ENCODE data around the gene COCH.

The COCH gene

GRCh38 chr14:30876692-30877091, 2.3 kb downstream of the COCH start:
- Histone ChIP-seq H3K4me3 (ENCODE audit: insufficient read length, low read depth) (no peak overlapping the region), H3K27me3 (ENCODE audit: insufficient read depth, insufficient read length) (peaks cover 39% of the 10 kb centered on the region), H3K36me3 (ENCODE audit: insufficient read depth, insufficient read length, low read length) (no peaks in the 10 kb centered on the region), H3K9me3 (ENCODE audit: insufficient read depth, low read length) (no peaks in the 10 kb centered on the region), H3K4me1 (ENCODE audit: insufficient read depth, insufficient read length) (no peaks in the 10 kb centered on the region), H3K9ac (ENCODE audit: insufficient read length, low read depth) (no peak overlapping the region)
- TF ChIP-seq YY1 (IDR thresholded peaks at IDR 0.05; ENCODE audit: insufficient read depth, insufficient read length) (no peak), ZNF274 (IDR thresholded peaks at IDR 0.05; ENCODE audit: low read depth, low read length) (no peak), SUZ12 (IDR thresholded peaks at IDR 0.05; ENCODE audit: extremely low read depth, insufficient read depth, insufficient read length) (no peak)
- DNase-seq (ENCODE audit: low read depth, low spot score), result no peak

GRCh38 chr14:30882431-30882830, 8.1 kb downstream of the COCH start:
- Histone ChIP-seq H3K27me3 (ENCODE audit: insufficient read depth, insufficient read length) (no peaks in the 10 kb centered on the region), H3K9ac (ENCODE audit: insufficient read length, low read depth) (no peak overlapping the region), H3K36me3 (ENCODE audit: insufficient read depth, insufficient read length, low read length) (peaks cover 8% of the 10 kb centered on the region), H3K4me1 (ENCODE audit: insufficient read depth, insufficient read length) (no peaks in the 10 kb centered on the region), H3K4me3 (ENCODE audit: insufficient read length, low read depth) (no peak overlapping the region), H3K9me3 (ENCODE audit: insufficient read depth, low read length) (no peaks in the 10 kb centered on the region)
- no peak for DNase-seq (ENCODE audit: low read depth, low spot score)
- TF ChIP-seq ZNF274 (IDR thresholded peaks at IDR 0.05; ENCODE audit: low read depth, low read length), result no peak
- TF ChIP-seq YY1 (IDR thresholded peaks at IDR 0.05; ENCODE audit: insufficient read depth, insufficient read length), result no peak
- TF ChIP-seq SUZ12 (IDR thresholded peaks at IDR 0.05; ENCODE audit: extremely low read depth, insufficient read depth, insufficient read length), result no peak

GRCh38 chr14:30883508-30884294, 9.3 kb downstream of the COCH start:
- no peak overlapping the region for H3K9ac ChIP-seq (ENCODE audit: insufficient read length, low read depth)
- no peaks in the 10 kb centered on the region for H3K27me3 ChIP-seq (ENCODE audit: insufficient read depth, insufficient read length)
- no peak for DNase-seq (ENCODE audit: low read depth, low spot score)
- H3K4me1 ChIP-seq (ENCODE audit: insufficient read depth, insufficient read length), result no peaks in the 10 kb centered on the region
- peaks cover 8% of the 10 kb centered on the region for H3K36me3 ChIP-seq (ENCODE audit: insufficient read depth, insufficient read length, low read length)
- no peak overlapping the region for H3K4me3 ChIP-seq (ENCODE audit: insufficient read length, low read depth)
- no peaks in the 10 kb centered on the region for H3K9me3 ChIP-seq (ENCODE audit: insufficient read depth, low read length)
- TF ChIP-seq ZNF274 (IDR thresholded peaks at IDR 0.05; ENCODE audit: low read depth, low read length) (no peak), SUZ12 (IDR thresholded peaks at IDR 0.05; ENCODE audit: extremely low read depth, insufficient read depth, insufficient read length) (no peak), YY1 (IDR thresholded peaks at IDR 0.05; ENCODE audit: insufficient read depth, insufficient read length) (no peak)

- no peaks in the 10 kb centered on the region for H3K4me1 ChIP-seq (ENCODE audit: insufficient read depth, insufficient read length)
- H3K4me3 ChIP-seq (ENCODE audit: insufficient read length, low read depth), result no peak overlapping the region
- peaks cover 8% of the 10 kb centered on the region for H3K36me3 ChIP-seq (ENCODE audit: insufficient read depth, insufficient read length, low read length)
- H3K27me3 ChIP-seq (ENCODE audit: insufficient read depth, insufficient read length), result no peaks in the 10 kb centered on the region
- TF ChIP-seq ZNF274 (IDR thresholded peaks at IDR 0.05; ENCODE audit: low read depth, low read length), result no peak
- no peaks in the 10 kb centered on the region for H3K9me3 ChIP-seq (ENCODE audit: insufficient read depth, low read length)
- H3K9ac ChIP-seq (ENCODE audit: insufficient read length, low read depth), result no peak overlapping the region
- DNase-seq (ENCODE audit: low read depth, low spot score), result no peak
Observed at GRCh38 chr14:30884901-30885300, 10.5 kb downstream of the COCH start.

DNA sequence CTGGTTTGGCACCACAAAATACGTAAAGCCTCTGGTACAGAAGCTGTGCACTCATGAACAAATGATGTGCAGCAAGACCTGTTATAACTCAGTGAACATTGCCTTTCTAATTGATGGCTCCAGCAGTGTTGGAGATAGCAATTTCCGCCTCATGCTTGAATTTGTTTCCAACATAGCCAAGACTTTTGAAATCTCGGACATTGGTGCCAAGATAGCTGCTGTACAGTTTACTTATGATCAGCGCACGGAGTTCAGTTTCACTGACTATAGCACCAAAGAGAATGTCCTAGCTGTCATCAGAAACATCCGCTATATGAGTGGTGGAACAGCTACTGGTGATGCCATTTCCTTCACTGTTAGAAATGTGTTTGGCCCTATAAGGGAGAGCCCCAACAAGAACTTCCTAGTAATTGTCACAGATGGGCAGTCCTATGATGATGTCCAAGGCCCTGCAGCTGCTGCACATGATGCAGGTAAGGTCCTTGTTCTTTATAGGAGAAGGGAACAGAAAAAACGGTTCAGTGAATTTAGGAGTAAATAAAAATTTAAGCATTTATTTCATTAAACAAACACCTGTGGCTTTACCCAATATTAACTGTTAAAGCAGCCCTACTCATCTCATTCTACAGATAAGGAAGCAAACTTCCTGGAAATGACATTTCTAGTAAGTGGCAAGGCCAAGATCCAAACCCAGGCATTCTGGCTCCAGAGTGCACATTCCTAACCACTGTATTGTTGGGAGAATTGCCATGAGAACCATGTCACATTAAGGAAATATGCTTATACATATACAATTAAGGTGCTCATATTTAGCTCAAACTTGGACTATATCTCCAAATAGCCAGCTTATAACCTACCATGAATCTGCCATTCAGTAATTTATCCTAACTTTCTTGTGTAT, 11.7 kb downstream of the COCH start:
- no peak for DNase-seq (ENCODE audit: low read depth, low spot score)
- TF ChIP-seq SUZ12 (IDR thresholded peaks at IDR 0.05; ENCODE audit: extremely low read depth, insufficient read depth, insufficient read length) (no peak), YY1 (IDR thresholded peaks at IDR 0.05; ENCODE audit: insufficient read depth, insufficient read length) (no peak), ZNF274 (IDR thresholded peaks at IDR 0.05; ENCODE audit: low read depth, low read length) (no peak)
- peaks cover 8% of the 10 kb centered on the region for H3K36me3 ChIP-seq (ENCODE audit: insufficient read depth, insufficient read length, low read length)
- no peak overlapping the region for H3K4me3 ChIP-seq (ENCODE audit: insufficient read length, low read depth)
- H3K27me3 ChIP-seq (ENCODE audit: insufficient read depth, insufficient read length), result no peaks in the 10 kb centered on the region
- H3K9me3 ChIP-seq (ENCODE audit: insufficient read depth, low read length), result no peaks in the 10 kb centered on the region
- H3K4me1 ChIP-seq (ENCODE audit: insufficient read depth, insufficient read length), result no peaks in the 10 kb centered on the region
- H3K9ac ChIP-seq (ENCODE audit: insufficient read length, low read depth), result no peak overlapping the region

DNA sequence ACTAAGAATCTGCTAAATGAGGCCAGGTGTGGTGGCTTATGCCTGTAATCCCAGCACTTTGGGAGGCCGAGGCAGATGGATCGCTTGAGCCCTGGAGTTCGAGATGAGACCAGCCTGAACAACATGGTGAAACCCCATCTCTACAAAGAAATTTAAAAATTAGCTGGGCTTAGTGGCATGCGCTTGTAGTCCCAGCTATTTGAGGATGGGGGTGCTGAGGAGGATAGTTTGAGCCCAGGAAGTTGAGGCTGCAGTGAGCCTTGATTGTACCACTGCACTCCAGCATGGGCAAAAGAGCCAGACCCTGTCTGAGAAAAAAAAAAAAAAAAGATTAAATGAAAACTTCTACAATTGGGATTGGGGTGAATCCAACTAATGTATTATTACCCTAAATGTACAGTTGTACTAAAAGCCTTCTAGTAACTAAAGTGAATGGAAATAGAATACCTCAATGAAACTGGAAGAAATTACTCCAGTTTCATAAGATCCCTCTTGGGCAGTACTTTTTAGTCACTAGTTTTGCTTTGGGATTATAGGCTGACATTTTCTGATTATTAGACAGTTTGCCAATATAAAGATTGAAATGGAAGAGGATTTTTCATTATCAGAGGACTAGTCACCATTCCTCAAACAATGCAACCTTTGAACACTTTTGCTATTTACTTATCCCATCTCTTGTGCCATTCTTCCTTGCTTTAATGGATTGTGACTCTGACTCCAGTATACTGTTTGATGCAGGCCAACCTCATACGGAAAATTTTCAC, 14.3 kb downstream of the COCH start:
- DNase-seq (ENCODE audit: low read depth, low spot score), result no peak
- Histone ChIP-seq H3K4me1 (ENCODE audit: insufficient read depth, insufficient read length) (no peaks in the 10 kb centered on the region), H3K9ac (ENCODE audit: insufficient read length, low read depth) (no peak overlapping the region), H3K4me3 (ENCODE audit: insufficient read length, low read depth) (no peak overlapping the region), H3K36me3 (ENCODE audit: insufficient read depth, insufficient read length, low read length) (peaks cover 11% of the 10 kb centered on the region), H3K9me3 (ENCODE audit: insufficient read depth, low read length) (no peaks in the 10 kb centered on the region), H3K27me3 (ENCODE audit: insufficient read depth, insufficient read length) (no peaks in the 10 kb centered on the region)
- TF ChIP-seq SUZ12 (IDR thresholded peaks at IDR 0.05; ENCODE audit: extremely low read depth, insufficient read depth, insufficient read length), result no peak
- no peak for TF ChIP-seq YY1 (IDR thresholded peaks at IDR 0.05; ENCODE audit: insufficient read depth, insufficient read length)
- no peak for TF ChIP-seq ZNF274 (IDR thresholded peaks at IDR 0.05; ENCODE audit: low read depth, low read length)

DNA sequence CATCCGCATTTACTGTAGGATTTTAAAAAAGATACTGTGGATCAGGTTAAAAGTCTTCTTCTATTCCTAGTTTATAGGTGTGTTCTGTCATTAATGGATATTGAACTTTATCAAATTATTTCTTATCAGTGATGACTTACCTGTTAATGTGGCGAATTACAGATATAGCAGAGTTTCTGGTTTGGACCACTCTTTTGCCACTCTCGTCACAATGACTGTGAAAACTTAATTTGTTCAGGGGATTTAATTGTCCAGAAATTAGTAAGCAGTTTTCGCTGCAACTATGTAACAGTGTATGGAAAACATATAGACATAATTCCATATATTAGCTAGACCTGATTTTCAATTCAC, 14.9 kb downstream of the COCH start:
- TF ChIP-seq YY1 (IDR thresholded peaks at IDR 0.05; ENCODE audit: insufficient read depth, insufficient read length), result no peak
- TF ChIP-seq SUZ12 (IDR thresholded peaks at IDR 0.05; ENCODE audit: extremely low read depth, insufficient read depth, insufficient read length), result no peak
- no peak for TF ChIP-seq ZNF274 (IDR thresholded peaks at IDR 0.05; ENCODE audit: low read depth, low read length)
- H3K9me3 ChIP-seq (ENCODE audit: insufficient read depth, low read length), result no peaks in the 10 kb centered on the region
- no peaks in the 10 kb centered on the region for H3K4me1 ChIP-seq (ENCODE audit: insufficient read depth, insufficient read length)
- H3K9ac ChIP-seq (ENCODE audit: insufficient read length, low read depth), result no peak overlapping the region
- peaks cover 11% of the 10 kb centered on the region for H3K36me3 ChIP-seq (ENCODE audit: insufficient read depth, insufficient read length, low read length)
- H3K4me3 ChIP-seq (ENCODE audit: insufficient read length, low read depth), result no peak overlapping the region
- H3K27me3 ChIP-seq (ENCODE audit: insufficient read depth, insufficient read length), result no peaks in the 10 kb centered on the region
- no peak for DNase-seq (ENCODE audit: low read depth, low spot score)

Data from NT2/D1 (cell line).